IPS-NIHi7 (cell line): ENCODE results near the gene SLFNL1.

Experiments used
- DNase-seq: peaks from one replicate; pipeline ENCODE4 v3.0.0; 2012; ENCODE audit warnings: mixed read lengths; ENCODE audit errors: extremely low spot score

The SLFNL1 gene

GRCh38 chr1:41020109-41020576, 1.4 kb downstream of the SLFNL1 start:
- no peak for DNase-seq

DNA sequence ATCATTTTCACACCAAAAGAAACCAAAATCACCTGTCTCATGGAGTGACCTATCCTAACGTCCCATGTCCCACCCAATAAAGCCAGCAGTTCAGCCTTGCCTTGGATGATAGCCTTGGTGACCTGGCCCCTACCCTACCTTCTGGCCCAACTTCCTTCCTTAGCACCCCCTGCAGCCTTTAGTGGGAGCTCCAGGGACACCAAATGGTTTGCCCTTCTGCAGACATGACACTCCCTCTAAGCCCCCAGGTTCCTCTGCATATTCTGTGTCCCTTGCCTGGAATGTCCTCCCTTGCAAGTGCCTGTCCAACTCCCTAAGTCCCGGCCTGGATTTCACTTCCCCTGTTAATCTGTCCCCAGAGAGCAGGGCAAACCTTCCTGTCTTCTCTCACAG, 2.2 kb downstream of the SLFNL1 start:
- no peak for DNase-seq

GRCh38 chr1:41018018-41018410, 3.5 kb downstream of the SLFNL1 start:
- DNase-seq: no peak

DNA sequence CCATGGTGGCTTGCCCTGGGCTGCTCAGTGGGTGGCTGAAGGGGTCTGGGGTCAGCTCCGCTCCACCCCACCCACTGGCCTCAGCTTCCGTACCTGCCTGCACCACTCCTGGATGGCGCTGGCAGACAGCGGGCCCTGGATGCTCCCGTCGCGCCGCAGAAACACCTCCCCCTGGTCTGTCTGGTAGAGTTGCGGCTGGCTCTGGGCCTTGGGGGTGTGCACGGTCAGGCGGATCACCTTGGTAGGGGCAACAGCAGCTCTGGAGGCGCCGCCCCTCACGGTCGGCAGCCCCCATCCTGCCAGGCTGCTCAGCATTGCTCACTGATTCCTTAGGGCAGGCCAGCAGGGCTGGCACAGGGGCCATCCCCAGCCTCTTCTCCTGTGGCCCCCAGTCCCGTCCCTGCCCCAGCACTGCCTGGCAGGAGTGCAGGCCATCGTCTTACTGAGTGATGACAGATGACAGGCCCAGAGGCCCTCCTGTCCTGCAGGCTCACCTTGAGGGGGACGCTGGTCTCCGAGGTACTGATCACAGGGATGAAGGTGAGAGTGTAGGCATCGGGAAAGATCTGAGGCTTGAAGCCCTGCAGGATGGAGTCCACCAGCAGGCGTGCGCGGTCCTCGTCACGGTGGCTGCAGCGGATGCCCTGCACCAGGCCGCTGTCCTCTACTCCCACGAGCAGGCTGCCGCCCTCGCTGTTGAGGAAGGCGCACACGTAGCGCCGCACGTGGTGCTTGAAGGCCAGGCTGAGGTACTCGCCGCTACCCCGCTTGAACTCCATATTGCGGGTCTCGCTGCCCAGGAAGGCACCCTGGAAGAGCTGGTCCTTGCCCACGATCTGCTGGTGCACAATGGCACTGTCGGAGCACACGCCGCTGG, 4.1 kb downstream of the SLFNL1 start:
- no peak for DNase-seq

DNA sequence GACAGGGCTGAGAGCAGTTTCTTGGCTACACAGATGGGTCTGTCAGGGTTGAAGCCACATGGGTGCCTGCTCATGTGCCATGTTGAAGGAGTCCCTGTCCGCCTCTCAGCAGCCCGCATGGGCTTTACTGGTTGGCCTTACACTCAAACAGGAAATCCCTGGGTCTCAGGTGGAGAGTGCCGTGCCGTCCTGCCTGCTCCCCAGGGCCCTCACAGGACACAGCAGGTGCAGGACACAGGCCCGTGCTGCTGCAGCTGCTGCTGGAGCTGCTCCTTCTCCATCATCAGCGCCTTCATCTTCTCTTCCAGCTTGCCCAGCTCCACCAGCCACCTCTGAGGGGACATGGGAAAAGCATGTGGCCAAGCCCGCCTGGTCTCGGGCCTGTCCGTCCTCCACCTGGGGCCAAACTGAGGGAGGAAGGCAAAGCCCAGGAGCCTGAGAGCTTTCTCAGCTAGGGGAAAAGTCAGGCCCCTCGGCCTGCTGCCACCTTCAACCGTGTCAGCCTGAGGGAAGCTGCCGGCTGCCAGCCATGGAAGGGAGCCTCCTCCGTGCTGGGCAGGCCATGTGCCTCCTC, 5.5 kb downstream of the SLFNL1 start:
- no peak for DNase-seq

- DNase-seq: no peak
Observed at GRCh38 chr1:41015281-41015896, 6.1 kb downstream of the SLFNL1 start.

GRCh38 chr1:41014871-41015270, 6.7 kb downstream of the SLFNL1 start:
- DNase-seq: no peak

- no peak for DNase-seq
Observed at GRCh38 chr1:41013796-41014195, 7.7 kb downstream of the SLFNL1 start.

GRCh38 chr1:41013024-41013423, 8.5 kb downstream of the SLFNL1 start:
- no peak for DNase-seq

GRCh38 chr1:41010345-41010744, 11.2 kb downstream of the SLFNL1 start:
- DNase-seq: no peak

GRCh38 chr1:41009466-41009865, 12.1 kb downstream of the SLFNL1 start:
- DNase-seq: no peak

- no peak for DNase-seq
Observed at GRCh38 chr1:41006942-41007865, 14.3 kb downstream of the SLFNL1 start.

DNA sequence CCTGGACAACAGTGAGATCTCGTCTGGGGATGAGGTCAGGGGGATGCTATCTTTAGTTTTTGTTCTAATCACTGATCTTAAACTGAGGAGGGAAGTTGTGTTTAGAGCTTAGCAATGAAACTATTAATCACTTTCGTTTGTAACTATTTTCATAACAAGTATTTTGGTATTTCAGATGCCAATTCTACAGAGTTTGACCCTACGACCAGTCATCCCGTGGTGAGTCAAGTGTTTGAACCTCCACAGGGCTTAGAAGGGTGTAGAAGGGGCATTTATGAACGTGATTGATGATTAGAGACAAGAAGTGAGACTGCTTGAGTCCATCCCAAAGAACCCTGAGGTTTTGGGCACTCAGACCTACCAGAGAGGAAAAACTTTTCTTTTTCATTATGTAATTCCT, 15.6 kb downstream of the SLFNL1 start:
- DNase-seq: no peak

GRCh38 chr1:41003640-41004220, 17.8 kb downstream of the SLFNL1 start:
- DNase-seq: peak; percentile 54

- DNase-seq: no peak
Observed at GRCh38 chr1:41003127-41003639, 18.3 kb downstream of the SLFNL1 start.

- no peak for DNase-seq
Observed at GRCh38 chr1:40998668-40999067, 22.9 kb downstream of the SLFNL1 start.

- DNase-seq: no peak
Observed at GRCh38 chr1:40997096-40997495, 24.4 kb downstream of the SLFNL1 start.

DNA sequence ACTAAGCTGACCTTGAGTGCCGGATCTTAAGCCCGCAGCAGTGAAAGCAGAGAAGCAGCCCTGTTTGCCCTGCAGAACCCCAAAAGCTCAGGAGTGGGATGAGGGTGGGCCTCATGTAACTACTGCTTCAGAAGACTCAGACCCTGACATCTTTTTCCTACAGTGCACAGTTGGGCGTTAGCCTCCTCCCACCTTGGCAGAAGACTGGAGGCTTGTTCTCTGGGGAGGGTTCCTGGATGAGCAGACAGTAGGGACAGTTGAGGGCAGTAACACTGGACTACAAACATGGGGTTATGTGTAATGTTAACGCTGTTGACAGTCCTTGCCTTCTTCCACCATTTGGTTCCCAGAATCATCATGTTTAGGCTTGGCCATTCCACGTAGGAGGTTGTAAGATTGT, 32.5 kb downstream of the SLFNL1 start:
- DNase-seq: no peak

DNA sequence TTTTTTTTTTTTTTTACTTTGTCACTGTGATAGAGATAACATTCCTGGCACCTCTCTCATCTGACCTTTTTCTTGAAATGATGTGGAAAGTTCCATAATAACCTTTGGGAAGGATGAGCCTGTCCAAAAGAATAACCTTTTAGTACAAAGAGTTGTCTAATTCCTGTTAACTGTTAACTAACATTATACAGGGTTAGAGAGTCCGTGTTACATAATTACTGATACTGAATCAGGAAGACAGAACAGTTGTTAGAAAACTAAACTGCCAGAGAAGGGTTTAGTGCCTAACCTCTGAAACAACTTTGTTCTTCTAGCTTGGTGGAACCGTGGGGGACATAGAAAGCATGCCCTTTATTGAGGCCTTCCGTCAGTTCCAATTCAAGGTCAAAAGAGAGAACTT, 33.2 kb downstream of the SLFNL1 start:
- DNase-seq: no peak

GRCh38 chr1:40987439-40988276, 33.9 kb downstream of the SLFNL1 start:
- DNase-seq: no peak
